ENCODE data around the gene NDUFAF8.

The NDUFAF8 gene

DNA sequence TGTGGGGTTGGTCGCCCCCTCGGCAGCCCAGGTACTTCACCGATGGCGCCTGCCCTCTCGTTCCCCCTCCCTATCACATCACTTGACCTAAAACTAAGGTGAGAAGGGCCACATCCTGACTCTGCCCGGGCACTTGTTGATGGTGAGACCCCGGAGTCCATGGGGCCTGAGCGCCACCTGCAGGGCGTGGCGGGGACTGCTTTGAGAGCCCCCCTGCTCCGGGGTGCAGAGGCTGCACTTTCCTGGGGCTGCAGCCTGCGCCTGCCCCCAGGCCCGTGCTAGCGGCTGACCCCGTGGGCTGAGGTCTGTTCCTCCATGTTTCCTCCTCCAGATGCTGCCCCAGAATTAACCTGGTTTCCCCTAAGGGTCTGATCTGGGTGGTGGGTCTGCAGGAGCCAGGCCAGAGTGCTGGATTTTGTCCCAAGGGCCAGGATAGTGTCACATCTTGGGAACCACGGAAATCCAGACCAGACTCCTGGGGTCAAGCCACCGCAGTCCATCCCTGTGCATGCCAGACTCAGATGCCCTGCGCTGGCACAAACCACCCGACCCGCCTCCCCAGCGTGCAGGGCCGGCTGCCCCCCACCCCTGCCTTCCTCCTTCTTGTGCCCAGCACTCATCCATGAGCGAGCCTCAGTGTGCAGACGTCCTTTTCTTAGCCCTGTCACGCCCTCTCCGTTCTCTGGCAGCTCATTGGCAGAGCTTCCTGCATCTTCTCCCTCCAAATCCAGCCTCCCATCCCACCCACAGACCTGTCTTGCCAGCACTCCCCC is 2.7 kb downstream of the NDUFAF8 start:
- Histone ChIP-seq H3K27ac (ENCODE audit: low read length) (no peak overlapping the region), H3K4me2 (ENCODE audit: insufficient read depth, low read length) (peak overlapping the region; percentile 69; the same call in 1 of the 2 replicates), H3K9me3 (ENCODE audit: insufficient read depth, low read length, severe bottlenecking) (no peaks in the 10 kb centered on the region), H2AFZ (ENCODE audit: low read depth, low read length) (no peak overlapping the region), H4K20me1 (ENCODE audit: insufficient read depth, low read length) (peaks cover 47% of the 10 kb centered on the region), H3K36me3 (ENCODE audit: insufficient read depth, low read length) (peaks cover 30% of the 10 kb centered on the region), H3K4me3 (ENCODE audit: low read depth in 1 of 2, low read length in 2 of 2) (no peak overlapping the region), H3K9ac (ENCODE audit: low read depth, low read length) (no peak overlapping the region), H3K79me2 (ENCODE audit: insufficient read depth, low read length) (peaks cover 45% of the 10 kb centered on the region), H3K27me3 (ENCODE audit: insufficient read depth, low read length, poor library complexity) (no peaks in the 10 kb centered on the region), H3K4me1 (ENCODE audit: insufficient read depth, low read length) (peaks cover 35% of the 10 kb centered on the region)
- DNase-seq, result peak; percentile 69
- ATAC-seq (ENCODE audit: insufficient read depth, low read depth), result no peak
- no peak for TF ChIP-seq EZH2 (IDR thresholded peaks at IDR 0.05; ENCODE audit: borderline replicate concordance, low read depth, low read length, severe bottlenecking)
- TF ChIP-seq, protein P1, sequence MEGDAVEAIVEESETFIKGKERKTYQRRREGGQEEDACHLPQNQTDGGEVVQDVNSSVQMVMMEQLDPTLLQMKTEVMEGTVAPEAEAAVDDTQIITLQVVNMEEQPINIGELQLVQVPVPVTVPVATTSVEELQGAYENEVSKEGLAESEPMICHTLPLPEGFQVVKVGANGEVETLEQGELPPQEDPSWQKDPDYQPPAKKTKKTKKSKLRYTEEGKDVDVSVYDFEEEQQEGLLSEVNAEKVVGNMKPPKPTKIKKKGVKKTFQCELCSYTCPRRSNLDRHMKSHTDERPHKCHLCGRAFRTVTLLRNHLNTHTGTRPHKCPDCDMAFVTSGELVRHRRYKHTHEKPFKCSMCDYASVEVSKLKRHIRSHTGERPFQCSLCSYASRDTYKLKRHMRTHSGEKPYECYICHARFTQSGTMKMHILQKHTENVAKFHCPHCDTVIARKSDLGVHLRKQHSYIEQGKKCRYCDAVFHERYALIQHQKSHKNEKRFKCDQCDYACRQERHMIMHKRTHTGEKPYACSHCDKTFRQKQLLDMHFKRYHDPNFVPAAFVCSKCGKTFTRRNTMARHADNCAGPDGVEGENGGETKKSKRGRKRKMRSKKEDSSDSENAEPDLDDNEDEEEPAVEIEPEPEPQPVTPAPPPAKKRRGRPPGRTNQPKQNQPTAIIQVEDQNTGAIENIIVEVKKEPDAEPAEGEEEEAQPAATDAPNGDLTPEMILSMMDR (IDR thresholded peaks at IDR 0.05; ENCODE audit: borderline replicate concordance, extremely low read depth, low read length, poor library complexity, severe bottlenecking), result peak; percentile 79

DNA sequence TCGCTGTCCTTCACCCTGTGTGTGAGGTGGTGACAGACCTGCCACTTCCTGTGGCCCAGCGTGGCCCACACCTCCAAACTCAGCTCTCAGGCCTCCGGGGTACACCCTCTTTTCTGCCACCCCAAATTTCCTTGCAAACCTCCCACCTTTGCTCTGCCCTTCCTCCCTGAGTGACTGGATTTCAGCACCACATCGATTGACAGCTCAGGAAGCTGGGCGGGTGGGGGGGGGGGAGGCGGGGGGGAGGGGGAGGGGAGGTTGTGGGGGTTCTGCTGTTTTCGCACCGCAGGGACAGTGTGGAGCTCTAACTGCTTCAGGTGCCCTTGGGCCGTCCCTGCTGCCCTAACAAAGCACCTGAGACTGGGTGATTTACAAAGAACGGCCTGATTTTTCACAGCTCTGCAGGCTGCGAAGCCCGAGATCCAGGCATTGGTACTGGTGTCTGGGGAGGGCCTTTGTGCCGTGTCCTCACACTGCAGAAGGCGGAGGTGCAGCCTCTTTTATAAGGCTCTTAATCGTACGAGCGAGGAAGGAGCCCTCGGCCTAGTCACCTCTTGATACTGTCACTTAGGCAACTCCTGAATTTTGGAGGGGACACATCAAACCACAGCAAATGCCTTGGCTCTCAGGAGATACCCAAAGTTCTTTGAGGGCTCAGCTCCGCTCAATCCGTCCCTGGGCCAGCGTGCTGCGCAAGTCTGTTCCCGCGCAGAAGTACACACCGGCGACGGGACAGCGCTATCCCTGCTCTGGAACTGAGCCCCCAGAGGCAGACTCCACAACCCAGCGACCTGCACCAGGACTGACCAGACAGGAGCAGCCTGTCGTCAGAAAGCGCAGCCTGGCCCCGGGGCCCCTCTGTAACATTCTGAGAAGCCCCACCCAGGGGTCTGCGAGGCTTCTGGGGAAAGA is 3.6 kb downstream of the NDUFAF8 start:
- H3K27me3 ChIP-seq (ENCODE audit: insufficient read depth, low read length, poor library complexity), result no peaks in the 10 kb centered on the region
- DNase-seq (no peak), ATAC-seq (ENCODE audit: insufficient read depth, low read depth) (no peak)
- no peak overlapping the region for H3K9ac ChIP-seq (ENCODE audit: low read depth, low read length)
- peaks cover 45% of the 10 kb centered on the region for H4K20me1 ChIP-seq (ENCODE audit: insufficient read depth, low read length)
- H3K36me3 ChIP-seq (ENCODE audit: insufficient read depth, low read length), result peaks cover 30% of the 10 kb centered on the region
- no peak overlapping the region for H3K4me3 ChIP-seq (ENCODE audit: low read depth in 1 of 2, low read length in 2 of 2)
- H3K79me2 ChIP-seq (ENCODE audit: insufficient read depth, low read length), result peaks cover 36% of the 10 kb centered on the region
- no peak overlapping the region for H3K4me2 ChIP-seq (ENCODE audit: insufficient read depth, low read length)
- no peaks in the 10 kb centered on the region for H3K9me3 ChIP-seq (ENCODE audit: insufficient read depth, low read length, severe bottlenecking)
- no peak overlapping the region for H2AFZ ChIP-seq (ENCODE audit: low read depth, low read length)
- H3K4me1 ChIP-seq (ENCODE audit: insufficient read depth, low read length), result peaks cover 27% of the 10 kb centered on the region
- no peak overlapping the region for H3K27ac ChIP-seq (ENCODE audit: low read length)
- no peak for TF ChIP-seq EZH2 (IDR thresholded peaks at IDR 0.05; ENCODE audit: borderline replicate concordance, low read depth, low read length, severe bottlenecking)
- TF ChIP-seq, protein P1 (IDR thresholded peaks at IDR 0.05; ENCODE audit: borderline replicate concordance, extremely low read depth, low read length, poor library complexity, severe bottlenecking), result no peak

DNA sequence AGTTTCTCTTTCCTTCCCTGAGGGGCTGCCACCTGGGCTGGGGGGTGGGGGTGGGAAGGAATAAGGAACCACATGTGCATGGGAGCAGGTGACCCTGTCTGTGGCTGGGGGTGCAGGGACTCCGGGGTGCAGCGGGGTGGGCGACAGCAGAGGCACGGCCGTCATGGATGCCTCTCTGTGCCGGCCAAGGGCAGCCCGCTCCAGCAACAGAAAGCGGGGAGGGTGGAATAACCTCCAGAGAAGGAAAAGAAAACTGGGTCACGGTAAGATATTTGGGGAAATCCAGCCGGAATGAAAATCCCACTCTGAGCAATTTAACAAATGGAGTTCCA is 4.2 kb downstream of the NDUFAF8 start:
- no peak overlapping the region for H3K9ac ChIP-seq (ENCODE audit: low read depth, low read length)
- peaks cover 30% of the 10 kb centered on the region for H3K79me2 ChIP-seq (ENCODE audit: insufficient read depth, low read length)
- TF ChIP-seq, protein P1 (IDR thresholded peaks at IDR 0.05; ENCODE audit: borderline replicate concordance, extremely low read depth, low read length, poor library complexity, severe bottlenecking), result no peak
- TF ChIP-seq EZH2 (IDR thresholded peaks at IDR 0.05; ENCODE audit: borderline replicate concordance, low read depth, low read length, severe bottlenecking), result no peak
- DNase-seq (no peak), ATAC-seq (ENCODE audit: insufficient read depth, low read depth) (no peak)
- no peak overlapping the region for H3K4me3 ChIP-seq (ENCODE audit: low read depth in 1 of 2, low read length in 2 of 2)
- H3K27ac ChIP-seq (ENCODE audit: low read length), result no peak overlapping the region
- H3K9me3 ChIP-seq (ENCODE audit: insufficient read depth, low read length, severe bottlenecking), result no peaks in the 10 kb centered on the region
- peaks cover 30% of the 10 kb centered on the region for H3K36me3 ChIP-seq (ENCODE audit: insufficient read depth, low read length)
- H4K20me1 ChIP-seq (ENCODE audit: insufficient read depth, low read length), result peaks cover 45% of the 10 kb centered on the region
- peaks cover 21% of the 10 kb centered on the region for H3K4me1 ChIP-seq (ENCODE audit: insufficient read depth, low read length)
- no peak overlapping the region for H3K4me2 ChIP-seq (ENCODE audit: insufficient read depth, low read length)
- no peak overlapping the region for H2AFZ ChIP-seq (ENCODE audit: low read depth, low read length)
- no peaks in the 10 kb centered on the region for H3K27me3 ChIP-seq (ENCODE audit: insufficient read depth, low read length, poor library complexity)

Measured in DND-41 (cell line).